GM12864 (cell line): Measurements from ENCODE around the gene CGAS.

Source experiments
- DNase-seq: peaks from one replicate; pipeline ENCODE4 v3.0.0-alpha.2; 2011; ENCODE audit warnings: low read depth
- H3K4me3 ChIP-seq: 2 replicates; pipeline ENCODE4 v1.5.1; 2011; ENCODE audit warnings: mild to moderate bottlenecking, low read depth, low read length, control low read depth
- TF ChIP-seq, protein P1 (sequence below): IDR thresholded peaks from 2 replicates; pipeline ENCODE4 v1.5.1; 2011; ENCODE audit warnings: low read depth, mild to moderate bottlenecking, moderate library complexity, low read length, control low read depth, inconsistent platforms; ENCODE audit errors: missing control alignments

CGAS gene

GRCh38 chr6:73452107-73452461, at the start of gene CGAS:
Gene CGAS (minus strand): TSS chr6:73452297. CDS start chr6:73452181, 116 bp downstream.
- TF ChIP-seq, protein P1, sequence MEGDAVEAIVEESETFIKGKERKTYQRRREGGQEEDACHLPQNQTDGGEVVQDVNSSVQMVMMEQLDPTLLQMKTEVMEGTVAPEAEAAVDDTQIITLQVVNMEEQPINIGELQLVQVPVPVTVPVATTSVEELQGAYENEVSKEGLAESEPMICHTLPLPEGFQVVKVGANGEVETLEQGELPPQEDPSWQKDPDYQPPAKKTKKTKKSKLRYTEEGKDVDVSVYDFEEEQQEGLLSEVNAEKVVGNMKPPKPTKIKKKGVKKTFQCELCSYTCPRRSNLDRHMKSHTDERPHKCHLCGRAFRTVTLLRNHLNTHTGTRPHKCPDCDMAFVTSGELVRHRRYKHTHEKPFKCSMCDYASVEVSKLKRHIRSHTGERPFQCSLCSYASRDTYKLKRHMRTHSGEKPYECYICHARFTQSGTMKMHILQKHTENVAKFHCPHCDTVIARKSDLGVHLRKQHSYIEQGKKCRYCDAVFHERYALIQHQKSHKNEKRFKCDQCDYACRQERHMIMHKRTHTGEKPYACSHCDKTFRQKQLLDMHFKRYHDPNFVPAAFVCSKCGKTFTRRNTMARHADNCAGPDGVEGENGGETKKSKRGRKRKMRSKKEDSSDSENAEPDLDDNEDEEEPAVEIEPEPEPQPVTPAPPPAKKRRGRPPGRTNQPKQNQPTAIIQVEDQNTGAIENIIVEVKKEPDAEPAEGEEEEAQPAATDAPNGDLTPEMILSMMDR = no peak
- DNase-seq = peak; percentile 64
- peak within 1 kb of the TSS; percentile 65 for H3K4me3 ChIP-seq

GRCh38 chr6:73497915-73498314, 45.8 kb upstream of the CGAS start:
- H3K4me3 ChIP-seq = no peak overlapping the region
- TF ChIP-seq, protein P1 = no peak
- no peak for DNase-seq

DNA sequence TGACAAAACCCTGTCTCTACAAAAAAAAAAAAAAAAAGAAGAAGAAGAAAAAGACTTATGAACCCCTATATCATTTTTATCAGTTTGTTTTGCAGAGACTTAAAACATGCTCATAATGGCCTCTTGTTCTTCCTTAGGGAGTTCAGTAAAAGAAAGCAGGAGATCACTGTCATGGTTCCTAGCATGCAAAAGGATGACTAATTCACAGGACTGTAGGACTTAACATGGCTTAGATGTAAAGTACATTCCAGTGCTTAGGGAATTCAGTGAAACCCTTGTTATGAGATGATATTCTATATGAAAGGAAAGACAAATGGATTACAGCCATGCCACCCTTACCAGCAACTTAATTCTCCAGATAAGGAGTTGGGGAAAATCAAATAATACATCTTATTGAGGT, 39.3 kb upstream of the CGAS start:
- no peak overlapping the region for H3K4me3 ChIP-seq
- TF ChIP-seq, protein P1 = no peak
- no peak for DNase-seq

DNA sequence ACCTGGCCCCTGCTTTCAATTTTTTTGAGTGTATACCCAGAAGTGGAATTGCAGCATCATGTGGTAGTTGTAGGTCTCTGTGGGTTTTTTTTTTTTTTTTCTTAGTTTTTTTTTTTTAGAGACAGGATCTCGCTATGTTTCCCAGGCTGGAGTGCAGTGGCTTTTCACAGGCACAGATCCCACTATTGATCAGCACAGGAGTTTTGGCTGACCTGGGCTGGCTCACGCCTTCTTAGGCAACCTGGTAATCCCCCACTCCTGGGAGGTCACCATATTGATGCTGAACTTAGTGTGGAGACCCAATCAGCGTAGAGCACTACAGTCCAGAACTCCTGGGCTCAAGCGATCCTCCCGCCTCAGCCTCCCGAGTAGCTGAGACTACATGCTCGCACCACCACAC, 35.4 kb upstream of the CGAS start:
- no peak for DNase-seq
- no peak overlapping the region for H3K4me3 ChIP-seq
- TF ChIP-seq, protein P1 = no peak

DNA sequence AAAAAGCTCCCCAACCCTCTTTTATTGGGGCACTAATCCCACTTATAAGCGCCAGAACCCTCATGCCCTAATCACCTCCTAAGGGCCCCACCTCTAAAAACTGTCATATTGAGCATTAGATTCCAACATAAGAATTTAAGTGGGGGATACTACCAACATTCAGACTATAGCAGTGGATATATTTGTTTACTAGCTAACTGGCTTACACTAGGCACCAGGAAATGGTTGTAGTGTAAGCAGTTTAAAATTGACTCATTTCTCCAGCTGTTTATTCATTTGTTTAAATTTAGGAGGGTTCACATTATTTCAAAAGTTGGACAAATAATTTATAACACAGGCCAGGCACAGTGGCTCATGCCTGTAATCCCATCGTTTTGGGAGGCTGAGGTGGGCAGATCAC, 32.3 kb upstream of the CGAS start:
- TF ChIP-seq, protein P1 = no peak
- no peak overlapping the region for H3K4me3 ChIP-seq
- DNase-seq = no peak

DNA sequence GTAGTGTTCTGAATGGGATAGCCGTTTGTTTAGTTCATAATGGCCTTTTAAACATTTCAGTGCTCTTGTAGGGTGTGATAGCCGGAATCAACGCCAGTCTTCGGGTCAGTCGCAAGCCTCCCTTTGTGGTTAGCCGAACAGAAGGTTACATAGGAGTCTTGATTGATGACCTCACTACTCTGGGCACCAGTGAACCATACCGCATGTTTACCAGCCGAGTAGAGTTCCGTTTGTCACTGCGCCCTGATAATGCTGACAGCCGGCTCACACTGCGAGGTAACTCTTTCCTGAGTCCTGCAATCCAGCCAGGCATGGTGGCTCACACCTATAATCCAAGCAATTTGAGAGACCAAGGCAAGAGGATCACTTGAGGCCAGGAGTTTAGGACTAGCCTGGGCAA, 29.9 kb upstream of the CGAS start:
- H3K4me3 ChIP-seq = no peak overlapping the region
- DNase-seq = no peak
- TF ChIP-seq, protein P1 = no peak

GRCh38 chr6:73477407-73477806, 25.3 kb upstream of the CGAS start:
- no peak overlapping the region for H3K4me3 ChIP-seq
- TF ChIP-seq, protein P1 = no peak
- DNase-seq = no peak
